Measurements from ENCODE around the gene RAB3C.

The RAB3C gene

GRCh38 chr5:58794875-58795274 is 212.0 kb downstream of the RAB3C start:
- TF ChIP-seq CTCF (IDR thresholded peaks at IDR 0.05), result no peak
- Histone ChIP-seq H3K4me1 (ENCODE audit: control insufficient read depth in 1 of 2, insufficient read depth in 1 of 2, low read depth in 1 of 2, low read length in 1 of 2) (no peaks in the 10 kb centered on the region), H3K9me3 (no peaks in the 10 kb centered on the region), H3K27me3 (no peaks in the 10 kb centered on the region), H3K4me3 (ENCODE audit: low read depth in 1 of 2, low read length in 1 of 2) (no peak overlapping the region), H3K27ac (no peak overlapping the region), H3K36me3 (no peaks in the 10 kb centered on the region)

- no peak overlapping the region for H3K27ac ChIP-seq
- H3K4me1 ChIP-seq (ENCODE audit: control insufficient read depth in 1 of 2, insufficient read depth in 1 of 2, low read depth in 1 of 2, low read length in 1 of 2), result no peaks in the 10 kb centered on the region
- H3K36me3 ChIP-seq, result no peaks in the 10 kb centered on the region
- no peak overlapping the region for H3K4me3 ChIP-seq (ENCODE audit: low read depth in 1 of 2, low read length in 1 of 2)
- no peaks in the 10 kb centered on the region for H3K9me3 ChIP-seq
- no peak for TF ChIP-seq CTCF (IDR thresholded peaks at IDR 0.05)
- H3K27me3 ChIP-seq, result no peaks in the 10 kb centered on the region
Observed at GRCh38 chr5:58795327-58795726, 212.5 kb downstream of the RAB3C start.

- Histone ChIP-seq H3K4me1 (ENCODE audit: control insufficient read depth in 1 of 2, insufficient read depth in 1 of 2, low read depth in 1 of 2, low read length in 1 of 2) (no peaks in the 10 kb centered on the region), H3K4me3 (ENCODE audit: low read depth in 1 of 2, low read length in 1 of 2) (no peak overlapping the region), H3K27ac (no peak overlapping the region), H3K36me3 (no peaks in the 10 kb centered on the region), H3K9me3 (no peaks in the 10 kb centered on the region), H3K27me3 (no peaks in the 10 kb centered on the region)
- no peak for TF ChIP-seq CTCF (IDR thresholded peaks at IDR 0.05)
Observed at GRCh38 chr5:58797021-58797420, 214.1 kb downstream of the RAB3C start.

- no peaks in the 10 kb centered on the region for H3K9me3 ChIP-seq
- H3K27me3 ChIP-seq, result no peaks in the 10 kb centered on the region
- TF ChIP-seq CTCF (IDR thresholded peaks at IDR 0.05), result no peak
- no peaks in the 10 kb centered on the region for H3K4me1 ChIP-seq (ENCODE audit: control insufficient read depth in 1 of 2, insufficient read depth in 1 of 2, low read depth in 1 of 2, low read length in 1 of 2)
- H3K4me3 ChIP-seq (ENCODE audit: low read depth in 1 of 2, low read length in 1 of 2), result no peak overlapping the region
- no peak overlapping the region for H3K27ac ChIP-seq
- H3K36me3 ChIP-seq, result no peaks in the 10 kb centered on the region
Observed at GRCh38 chr5:58800356-58800755, 217.5 kb downstream of the RAB3C start.

GRCh38 chr5:58800861-58801540 is 218.1 kb downstream of the RAB3C start:
- H3K27me3 ChIP-seq, result no peaks in the 10 kb centered on the region
- no peaks in the 10 kb centered on the region for H3K9me3 ChIP-seq
- no peak overlapping the region for H3K4me3 ChIP-seq (ENCODE audit: low read depth in 1 of 2, low read length in 1 of 2)
- no peak for TF ChIP-seq CTCF (IDR thresholded peaks at IDR 0.05)
- no peaks in the 10 kb centered on the region for H3K36me3 ChIP-seq
- H3K27ac ChIP-seq, result no peak overlapping the region
- H3K4me1 ChIP-seq (ENCODE audit: control insufficient read depth in 1 of 2, insufficient read depth in 1 of 2, low read depth in 1 of 2, low read length in 1 of 2), result no peaks in the 10 kb centered on the region
